Activated CD4-positive, alpha-beta T cell treated with anti-CD3 and anti-CD28 coated beads for 4 hours (primary cell): ENCODE data around the gene ATP11A.

Source experiments
- DNase-seq, 2 donors: peaks; one replicate each; pipeline ENCODE4 v3.0.0-alpha.2; 2020

Gene ATP11A

GRCh38 chr13:112917056-112917664, 227.3 kb downstream of the ATP11A start:
- DNase-seq = no peak

GRCh38 chr13:112917737-112918136, 227.9 kb downstream of the ATP11A start:
- DNase-seq = no peak

- no peak for DNase-seq
These were observed 228.4 kb downstream of the ATP11A start for GRCh38 chr13:112918266-112918665.

- no peak for DNase-seq
These were observed 228.9 kb downstream of the ATP11A start for GRCh38 chr13:112918746-112919145.

GRCh38 chr13:112923962-112924361, 234.1 kb downstream of the ATP11A start:
- DNase-seq = no peak

GRCh38 chr13:112924365-112924764, 234.5 kb downstream of the ATP11A start:
- DNase-seq = no peak

GRCh38 chr13:112926003-112926402, 236.2 kb downstream of the ATP11A start:
- no peak for DNase-seq

GRCh38 chr13:112926993-112927392, 237.2 kb downstream of the ATP11A start:
- DNase-seq = no peak

- no peak for DNase-seq
These were observed 238.5 kb downstream of the ATP11A start for GRCh38 chr13:112928020-112928971.

- DNase-seq = no peak
These were observed 239.3 kb downstream of the ATP11A start for GRCh38 chr13:112928972-112929782.

GRCh38 chr13:112929783-112930055, 239.9 kb downstream of the ATP11A start:
- no peak for DNase-seq

- DNase-seq = no peak
These were observed 240.4 kb downstream of the ATP11A start for GRCh38 chr13:112930192-112930591.

GRCh38 chr13:112931028-112931934, 241.4 kb downstream of the ATP11A start:
- DNase-seq = no peak

- DNase-seq = no peak
These were observed 243.1 kb downstream of the ATP11A start for GRCh38 chr13:112932971-112933370.

GRCh38 chr13:112933649-112934048, 243.8 kb downstream of the ATP11A start:
- DNase-seq = no peak

GRCh38 chr13:112934078-112934477, 244.2 kb downstream of the ATP11A start:
- DNase-seq = no peak
